Trophoblast cell (in vitro differentiated cells and primary cell): ENCODE data around the gene NCOA5.

Source experiments
- DNase-seq, 2 donors: peaks; one replicate each; pipeline ENCODE4 v3.0.0-alpha.2; 2016
- H2AFZ ChIP-seq: 2 replicates; pipeline ENCODE4 v1.6.1; 2013; ENCODE audit warnings: low read length, moderate library complexity, mild to moderate bottlenecking; ENCODE audit not compliant: insufficient read depth, poor library complexity
- H2AK5ac ChIP-seq: 2 replicates; pipeline ENCODE4 v1.6.1; 2013; ENCODE audit warnings: mild to moderate bottlenecking, low read length
- H2BK120ac ChIP-seq: 2 replicates; pipeline ENCODE4 v1.6.1; 2013; ENCODE audit warnings: low read length, mild to moderate bottlenecking, moderate library complexity; ENCODE audit not compliant: insufficient read depth, poor library complexity
- H2BK12ac ChIP-seq: 2 replicates; pipeline ENCODE4 v1.6.1; 2013; ENCODE audit warnings: mild to moderate bottlenecking, low read length, moderate library complexity
- H2BK5ac ChIP-seq: 2 replicates; pipeline ENCODE4 v1.6.1; 2013; ENCODE audit warnings: low read length, low read depth, moderate library complexity, mild to moderate bottlenecking; ENCODE audit not compliant: poor library complexity
- H3K14ac ChIP-seq: 2 replicates; pipeline ENCODE4 v1.6.1; 2013; ENCODE audit warnings: mild to moderate bottlenecking, low read length
- H3K18ac ChIP-seq: 2 replicates; pipeline ENCODE4 v1.6.1; 2013; ENCODE audit warnings: mild to moderate bottlenecking, low read length
- H3K23ac ChIP-seq: 2 replicates; pipeline ENCODE4 v1.6.1; 2013; ENCODE audit warnings: low read length
- H3K27ac ChIP-seq: 2 replicates; pipeline ENCODE4 v1.5.1; 2013; ENCODE audit warnings: low read depth, mild to moderate bottlenecking, inconsistent platforms, low read length, moderate library complexity
- H3K27me3 ChIP-seq: 2 replicates; pipeline ENCODE4 v1.6.1; 2013; ENCODE audit warnings: inconsistent platforms, mild to moderate bottlenecking, low read length, moderate library complexity; ENCODE audit not compliant: insufficient read depth
- H3K36me3 ChIP-seq, 2 experiments: 1 replicate in 1 of 2; 2 replicates in 1 of 2; pipeline ENCODE4 v1.6.1; 2013; ENCODE audit warnings: low read length in 2 of 2, mild to moderate bottlenecking in 2 of 2, moderate library complexity in 1 of 2; ENCODE audit not compliant: insufficient read depth in 2 of 2, control insufficient read depth in 1 of 2
- H3K4ac ChIP-seq: 2 replicates; pipeline ENCODE4 v1.6.1; 2013; ENCODE audit warnings: low read depth, mild to moderate bottlenecking, low read length, moderate library complexity
- H3K4me1 ChIP-seq, 2 experiments: 1 replicate in 1 of 2; 2 replicates in 1 of 2; pipeline ENCODE4 v1.6.1; 2013; ENCODE audit warnings: low read length in 2 of 2, mild to moderate bottlenecking in 2 of 2, moderate library complexity in 1 of 2; ENCODE audit not compliant: insufficient read depth in 2 of 2, control insufficient read depth in 1 of 2
- H3K4me2 ChIP-seq: 2 replicates; pipeline ENCODE4 v1.6.1; 2013; ENCODE audit warnings: inconsistent platforms, mild to moderate bottlenecking, low read length, moderate library complexity
- H3K4me3 ChIP-seq: 2 replicates; pipeline ENCODE4 v1.5.1; 2013; ENCODE audit warnings: mild to moderate bottlenecking, low read depth, low read length, inconsistent platforms
- H3K79me1 ChIP-seq: one replicate; pipeline ENCODE4 v1.6.1; 2013; ENCODE audit warnings: low read length
- H3K79me2 ChIP-seq: 2 replicates; pipeline ENCODE4 v1.6.1; 2013; ENCODE audit warnings: low read length, mild to moderate bottlenecking; ENCODE audit not compliant: control insufficient read depth, insufficient read depth, poor library complexity
- H3K9ac ChIP-seq: 2 replicates; pipeline ENCODE4 v1.6.1; 2013; ENCODE audit warnings: mild to moderate bottlenecking, low read length
- H3K9me3 ChIP-seq: 2 replicates; pipeline ENCODE4 v1.6.1; 2013; ENCODE audit warnings: low read depth, mild to moderate bottlenecking, control low read depth, inconsistent platforms, low read length; ENCODE audit not compliant: insufficient read depth
- H4K12ac ChIP-seq: 2 replicates; pipeline ENCODE4 v1.6.1; 2013; ENCODE audit warnings: low read depth, mild to moderate bottlenecking, low read length, moderate library complexity
- H4K8ac ChIP-seq: 2 replicates; pipeline ENCODE4 v1.6.1; 2013; ENCODE audit warnings: low read depth, mild to moderate bottlenecking, low read length, moderate library complexity
- H4K91ac ChIP-seq: one replicate; pipeline ENCODE4 v1.6.1; 2013; ENCODE audit warnings: low read depth, mild to moderate bottlenecking, low read length, moderate library complexity
- WGBS: extraction: QIAGEN DNeasy Blood & Tissue Kit; methylation state at CpG from one replicate; pipeline ENCODE4 v1.1.7; 2013; ENCODE audit warnings: missing lambda C conversion rate; ENCODE audit not compliant: insufficient read length, insufficient coverage; ENCODE audit errors: extremely low coverage; 5-methylcytosine and 5-hydroxymethylcytosine counted together

Gene NCOA5

DNA sequence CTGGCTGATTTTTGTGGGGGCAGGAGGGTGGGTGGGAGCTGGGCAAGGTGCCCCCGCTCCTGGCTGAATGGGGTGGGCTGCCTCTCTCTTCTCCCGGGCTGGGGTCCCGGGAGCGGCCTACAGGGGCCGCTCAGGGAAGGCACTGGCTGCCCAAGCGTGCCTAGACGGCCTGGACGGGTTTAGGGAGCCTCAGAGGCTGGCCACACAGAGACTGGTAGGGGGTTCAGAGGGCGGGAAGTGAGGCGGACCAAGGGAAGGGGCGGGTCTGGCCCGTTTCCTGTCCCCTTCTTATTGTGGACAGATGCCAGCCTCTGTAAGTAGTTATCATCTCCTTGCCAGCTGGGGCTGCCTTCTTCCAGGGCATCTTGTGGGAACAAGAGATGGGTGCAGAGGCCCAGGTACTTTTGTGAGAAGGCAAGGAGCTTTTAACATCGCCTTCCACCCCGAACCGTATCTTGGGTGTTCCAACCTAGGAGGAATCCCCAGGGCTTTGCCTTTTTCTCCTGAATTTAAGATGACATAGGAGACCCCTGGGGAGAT, 28.8 kb upstream of the NCOA5 start:
- Histone ChIP-seq H3K9me3 (no peaks in the 10 kb centered on the region), H2AFZ (peak overlapping the region; percentile 46), H2BK5ac (no peak overlapping the region), H3K79me2 (peaks cover 3% of the 10 kb centered on the region), H3K27ac (no peak overlapping the region), H4K12ac (no peak overlapping the region), H3K27me3 (no peaks in the 10 kb centered on the region), H3K4ac (no peak overlapping the region), H2BK120ac (no peak overlapping the region), H3K9ac (no peak overlapping the region), H3K23ac (no peak overlapping the region), H3K36me3 (no peaks in the 10 kb centered on the region), H3K18ac (no peak overlapping the region), H3K79me1 (peaks cover 8% of the 10 kb centered on the region), H4K91ac (no peak overlapping the region), H2BK12ac (no peak overlapping the region), H2AK5ac (no peak overlapping the region), H3K4me2 (peak overlapping the region; percentile 36), H3K4me3 (peak overlapping the region; percentile 62), H3K14ac (no peak overlapping the region), H3K4me1 (peaks cover 22 to 24% of the 10 kb centered on the region in 2 experiments), H4K8ac (no peak overlapping the region)
- no CpG with 5 or more reads among the region's 15 CpGs for WGBS
- DNase-seq, result no peak

DNA sequence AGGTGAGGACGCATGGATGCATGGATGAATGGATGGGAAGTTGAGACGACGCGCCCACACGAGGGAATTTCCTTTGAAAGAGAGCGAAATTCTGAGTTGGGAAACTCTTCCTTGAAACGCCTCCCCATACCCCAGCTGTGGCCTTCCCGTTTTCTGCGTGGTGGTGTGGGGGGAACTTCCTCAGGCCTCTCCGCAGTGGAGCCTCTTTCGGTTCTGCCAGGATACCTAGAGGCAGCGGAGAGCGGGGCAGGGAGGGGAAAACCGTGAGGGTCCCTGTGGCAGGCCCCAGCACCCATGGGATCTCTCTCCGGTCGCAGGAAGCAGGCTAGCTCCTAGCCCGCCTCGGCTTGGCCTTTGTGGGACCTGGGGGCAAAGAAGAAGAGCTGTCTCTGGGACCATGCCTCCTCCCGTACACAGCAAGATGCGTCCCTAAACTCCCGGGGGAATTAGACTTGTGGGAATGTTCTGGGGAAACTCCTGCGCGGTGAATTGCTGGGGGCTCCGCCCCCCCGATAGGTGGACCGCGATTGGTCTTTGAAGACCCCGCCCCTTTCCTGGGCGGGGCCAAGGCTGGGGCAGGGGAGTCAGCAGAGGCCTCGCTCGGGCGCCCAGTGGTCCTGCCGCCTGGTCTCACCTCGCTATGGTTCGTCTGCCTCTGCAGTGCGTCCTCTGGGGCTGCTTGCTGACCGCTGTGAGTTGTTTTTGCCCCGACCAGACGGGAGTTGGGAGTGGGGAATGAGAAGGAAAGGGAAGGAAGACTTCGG, 28.1 kb upstream of the NCOA5 start, which contains the start of gene CD40:
Gene CD40, plus strand, starts transcription at position 611 of the 764 bp plus-strand sequence. Its CDS starts 30 bp downstream, at position 641.
- Histone ChIP-seq H3K4me3 (peak within 1 kb of the TSS; percentile 62), H3K23ac (no peak within 1 kb of the TSS), H3K9me3 (no peaks in the 10 kb centered on the region), H4K12ac (no peak within 1 kb of the TSS), H3K27me3 (no peaks in the 10 kb centered on the region), H4K91ac (no peak within 1 kb of the TSS), H3K36me3 (no peaks in the 10 kb centered on the region), H2AFZ (peak within 1 kb of the TSS; percentile 46), H2AK5ac (no peak within 1 kb of the TSS), H3K4me2 (peak within 1 kb of the TSS; percentile 36), H3K79me1 (peaks cover 8% of the 10 kb centered on the region), H3K18ac (peak within 1 kb of the TSS; percentile 38), H3K14ac (no peak within 1 kb of the TSS), H3K9ac (no peak within 1 kb of the TSS), H4K8ac (peak within 1 kb of the TSS; percentile 56), H3K4me1 (peaks cover 18 to 22% of the 10 kb centered on the region in 2 experiments), H3K27ac (no peak within 1 kb of the TSS), H3K4ac (no peak within 1 kb of the TSS), H2BK12ac (no peak within 1 kb of the TSS), H2BK5ac (no peak within 1 kb of the TSS), H2BK120ac (no peak within 1 kb of the TSS), H3K79me2 (peaks cover 3% of the 10 kb centered on the region)
- peak; percentile 59 to 68 for DNase-seq
- no CpG with 5 or more reads among the region's 40 CpGs for WGBS

- H3K27me3 ChIP-seq, result no peaks in the 10 kb centered on the region
- no peak overlapping the region for H3K4ac ChIP-seq
- no peak overlapping the region for H2BK12ac ChIP-seq
- peaks cover 5% of the 10 kb centered on the region in 2 experiments for H3K4me1 ChIP-seq
- no peak overlapping the region for H3K9ac ChIP-seq
- H3K79me2 ChIP-seq, result no peaks in the 10 kb centered on the region
- no peaks in the 10 kb centered on the region for H3K36me3 ChIP-seq
- no peak overlapping the region for H3K14ac ChIP-seq
- H2AFZ ChIP-seq, result no peak overlapping the region
- H4K91ac ChIP-seq, result no peak overlapping the region
- no peak for DNase-seq
- H3K4me2 ChIP-seq, result no peak overlapping the region
- no peak overlapping the region for H2BK120ac ChIP-seq
- no peak overlapping the region for H3K4me3 ChIP-seq
- H2AK5ac ChIP-seq, result no peak overlapping the region
- WGBS, result no CpG with 5 or more reads among the region's 2 CpGs
- H3K9me3 ChIP-seq, result no peaks in the 10 kb centered on the region
- no peak overlapping the region for H4K12ac ChIP-seq
- H2BK5ac ChIP-seq, result no peak overlapping the region
- no peaks in the 10 kb centered on the region for H3K79me1 ChIP-seq
- no peak overlapping the region for H4K8ac ChIP-seq
- no peak overlapping the region for H3K18ac ChIP-seq
- no peak overlapping the region for H3K23ac ChIP-seq
- no peak overlapping the region for H3K27ac ChIP-seq
Measured at GRCh38 chr20:46114449-46114848, 24.7 kb upstream of the NCOA5 start.

- Histone ChIP-seq H2AFZ (no peak overlapping the region), H2BK120ac (no peak overlapping the region), H3K18ac (no peak overlapping the region), H3K79me1 (no peaks in the 10 kb centered on the region), H3K27ac (no peak overlapping the region), H2AK5ac (no peak overlapping the region), H4K8ac (no peak overlapping the region), H3K36me3 (no peaks in the 10 kb centered on the region), H2BK12ac (no peak overlapping the region), H3K27me3 (no peaks in the 10 kb centered on the region), H3K79me2 (no peaks in the 10 kb centered on the region), H3K4me3 (no peak overlapping the region), H3K4ac (no peak overlapping the region), H3K9me3 (peaks cover 1% of the 10 kb centered on the region), H2BK5ac (no peak overlapping the region), H3K4me1 (peaks cover 5% of the 10 kb centered on the region in 2 experiments), H3K14ac (no peak overlapping the region), H4K12ac (no peak overlapping the region), H3K9ac (no peak overlapping the region), H4K91ac (no peak overlapping the region), H3K4me2 (no peak overlapping the region), H3K23ac (no peak overlapping the region)
- DNase-seq, result no peak
- WGBS, result no CpG with 5 or more reads among the region's 3 CpGs
Measured at GRCh38 chr20:46113113-46113470, 23.3 kb upstream of the NCOA5 start.
